ENCODE results near the gene RAP1GDS1.

Gene RAP1GDS1

DNA sequence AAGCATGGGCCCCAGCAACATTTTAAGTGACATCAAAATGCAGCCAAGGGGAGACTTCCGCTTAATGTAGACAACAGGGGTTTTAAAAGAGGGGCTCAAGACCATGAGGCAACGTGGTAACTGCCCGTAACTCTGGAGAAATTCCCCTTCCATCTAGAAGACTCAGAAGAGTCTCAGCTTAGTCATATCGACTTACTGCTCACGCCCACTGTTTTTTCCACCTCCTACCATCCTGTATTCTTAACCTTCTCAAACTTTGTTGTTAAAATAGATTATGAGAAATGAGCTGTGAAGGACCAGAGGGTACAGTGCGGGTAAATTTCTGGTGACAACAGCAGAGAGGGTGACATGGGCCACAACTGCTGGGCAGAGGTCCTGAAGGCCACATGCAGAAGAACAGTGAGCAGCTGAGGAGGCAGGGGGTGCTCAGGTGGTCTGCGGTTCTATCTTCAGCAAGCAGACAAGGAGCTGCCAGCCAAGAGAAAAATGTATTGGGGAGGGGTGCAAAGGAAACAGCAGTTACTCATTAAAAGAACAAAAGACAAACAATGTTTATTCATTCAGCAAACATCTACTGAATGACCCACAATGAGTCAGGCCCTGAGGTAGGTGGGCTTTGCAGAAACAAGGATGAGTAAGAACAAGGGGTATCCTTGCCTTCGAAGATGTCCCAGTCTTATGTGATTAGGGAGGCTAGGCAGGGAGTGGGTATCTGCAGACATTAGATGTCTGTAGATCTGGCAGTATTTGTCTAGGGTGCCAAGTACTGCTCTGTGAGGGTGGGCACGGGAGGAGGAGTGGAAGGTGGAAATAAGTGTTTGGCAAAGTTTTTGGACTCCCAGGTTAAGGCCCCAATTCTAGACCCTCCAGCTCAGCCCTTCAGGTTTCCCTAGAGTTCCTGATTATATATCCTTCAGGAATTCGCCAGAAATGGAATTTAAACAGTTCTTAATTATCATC lies 221.9 kb downstream of the RAP1GDS1 start:
- no peak for DNase-seq (ENCODE audit: low spot score)

GRCh38 chr4:98484031-98484430 lies 222.8 kb downstream of the RAP1GDS1 start:
- DNase-seq (ENCODE audit: low spot score), result no peak

DNA sequence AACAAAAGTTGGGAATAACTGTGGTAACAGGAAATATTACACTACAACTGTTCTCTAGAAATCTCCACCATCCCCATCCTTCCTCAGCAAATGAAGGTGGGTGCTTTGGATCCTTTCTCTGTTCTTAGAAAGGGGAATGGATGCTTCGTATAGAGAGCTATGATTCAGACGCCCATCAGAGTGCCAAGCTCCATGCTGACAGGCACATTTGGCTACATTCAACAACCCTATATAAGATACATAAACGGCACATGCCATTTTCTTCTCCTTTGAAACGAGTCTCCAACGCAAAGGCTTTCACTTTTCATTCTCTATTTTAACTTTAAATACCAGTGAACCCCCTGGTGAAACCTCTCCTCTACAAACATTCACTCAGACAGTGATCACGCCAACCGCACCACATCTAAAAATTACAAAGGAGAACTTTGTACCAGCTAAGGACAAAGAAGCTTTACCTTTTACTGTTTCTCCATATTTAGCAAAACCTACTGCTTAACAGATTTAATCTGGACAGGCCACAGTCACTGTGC lies 224.7 kb downstream of the RAP1GDS1 start:
- no peak for DNase-seq (ENCODE audit: low spot score)

GRCh38 chr4:98490251-98490650 lies 229.1 kb downstream of the RAP1GDS1 start:
- DNase-seq (ENCODE audit: low spot score), result no peak

GRCh38 chr4:98491899-98492559 lies 230.8 kb downstream of the RAP1GDS1 start:
- DNase-seq (ENCODE audit: low spot score), result no peak

GRCh38 chr4:98493296-98493695 lies 232.1 kb downstream of the RAP1GDS1 start:
- no peak for DNase-seq (ENCODE audit: low spot score)

All from germinal center (tissue), 1 donor.